Measurements from ENCODE around the gene THADA.

DNA sequence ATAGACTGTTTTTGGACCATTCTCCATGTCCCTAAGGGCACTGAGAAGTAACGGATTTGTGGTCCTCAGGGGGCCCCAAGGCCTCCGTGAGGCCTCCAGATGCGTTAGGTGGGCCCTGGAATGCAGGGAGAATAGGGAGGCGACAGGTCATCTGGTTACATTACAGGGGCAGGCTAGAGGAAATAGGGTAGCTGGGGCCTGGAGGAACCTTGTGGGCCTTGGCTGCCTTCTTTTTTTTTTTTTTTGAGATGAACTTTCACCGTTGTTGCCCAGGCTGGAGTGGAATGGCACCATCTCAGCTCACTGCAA is 398.3 kb downstream of the THADA start:
- TF ChIP-seq L3MBTL2 (conservative IDR thresholded peaks at IDR 0.05) (no peak), SP1 (IDR thresholded peaks at IDR 0.05) (no peak), ZNF384 (IDR thresholded peaks at IDR 0.05) (no peak), BHLHE40 (IDR thresholded peaks at IDR 0.05; ENCODE audit: borderline replicate concordance) (no peak), FOXK2 (IDR thresholded peaks at IDR 0.05) (no peak), ELF4 (IDR thresholded peaks at IDR 0.05) (no peak), TARDBP (IDR thresholded peaks at IDR 0.05) (no peak), HDGF (IDR thresholded peaks at IDR 0.05; ENCODE audit: borderline replicate concordance) (no peak), FOXA1 (IDR thresholded peaks at IDR 0.05) (no peak), FOXM1 (IDR thresholded peaks at IDR 0.05; ENCODE audit: borderline replicate concordance) (no peak), SUZ12 (IDR thresholded peaks at IDR 0.05) (no peak)
- TF ChIP-seq, protein P1, sequence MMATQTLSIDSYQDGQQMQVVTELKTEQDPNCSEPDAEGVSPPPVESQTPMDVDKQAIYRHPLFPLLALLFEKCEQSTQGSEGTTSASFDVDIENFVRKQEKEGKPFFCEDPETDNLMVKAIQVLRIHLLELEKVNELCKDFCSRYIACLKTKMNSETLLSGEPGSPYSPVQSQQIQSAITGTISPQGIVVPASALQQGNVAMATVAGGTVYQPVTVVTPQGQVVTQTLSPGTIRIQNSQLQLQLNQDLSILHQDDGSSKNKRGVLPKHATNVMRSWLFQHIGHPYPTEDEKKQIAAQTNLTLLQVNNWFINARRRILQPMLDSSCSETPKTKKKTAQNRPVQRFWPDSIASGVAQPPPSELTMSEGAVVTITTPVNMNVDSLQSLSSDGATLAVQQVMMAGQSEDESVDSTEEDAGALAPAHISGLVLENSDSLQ (IDR thresholded peaks at IDR 0.05) = no peak
